ENCODE results near the gene ARSH. TPM values are rescaled to one million over a fixed set of nuclear protein-coding genes. Genes with fewer than 3 reads are reported as not detected.

ARSH gene
- total and polyA plus RNA-seq, 10 of the 15 experiments (the other 5 are each of a cell fraction or from before 2014, with no cell fraction given): 0.12 TPM; not detected in 9

DNA sequence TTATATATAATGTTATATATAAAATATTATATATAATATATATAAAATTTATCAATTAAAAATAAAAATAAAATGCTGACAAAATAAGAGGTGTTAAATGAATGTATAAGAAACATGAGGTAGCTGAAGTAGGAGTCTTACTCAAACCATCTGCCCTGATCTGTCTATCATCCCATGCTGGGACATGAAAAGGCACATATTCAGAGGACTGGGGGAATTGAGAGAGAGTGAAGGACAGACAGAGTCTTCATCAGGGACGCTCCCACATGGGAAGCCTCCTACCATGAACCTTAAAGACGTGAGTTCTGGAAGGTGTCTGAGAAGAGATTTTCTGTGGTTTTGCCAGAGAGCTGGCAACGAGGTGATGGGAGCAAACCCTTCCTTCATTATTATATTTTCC, 30.9 kb downstream of the ARSH start (continued):
- TF ChIP-seq ZBTB33 (IDR thresholded peaks at IDR 0.05) (no peak), NRF1 (conservative IDR thresholded peaks at IDR 0.05; ENCODE audit: low read depth, low read length) (no peak), TARDBP (IDR thresholded peaks at IDR 0.05; ENCODE audit: borderline replicate concordance) (no peak), ATF7 (IDR thresholded peaks at IDR 0.05; ENCODE audit: low read depth) (no peak), TCF12 (IDR thresholded peaks at IDR 0.05; ENCODE audit: low read depth, low read length) (no peak), NFXL1 (IDR thresholded peaks at IDR 0.05; ENCODE audit: borderline replicate concordance) (no peak), NFYB (IDR thresholded peaks at IDR 0.05; ENCODE audit: insufficient read depth, low read depth, low read length) (no peak), TBL1XR1 (IDR thresholded peaks at IDR 0.05; ENCODE audit: low read depth, low read length) (no peak), MXI1 (IDR thresholded peaks at IDR 0.05; ENCODE audit: low read depth, low read length) (no peak)
- TF ChIP-seq, protein P1, sequence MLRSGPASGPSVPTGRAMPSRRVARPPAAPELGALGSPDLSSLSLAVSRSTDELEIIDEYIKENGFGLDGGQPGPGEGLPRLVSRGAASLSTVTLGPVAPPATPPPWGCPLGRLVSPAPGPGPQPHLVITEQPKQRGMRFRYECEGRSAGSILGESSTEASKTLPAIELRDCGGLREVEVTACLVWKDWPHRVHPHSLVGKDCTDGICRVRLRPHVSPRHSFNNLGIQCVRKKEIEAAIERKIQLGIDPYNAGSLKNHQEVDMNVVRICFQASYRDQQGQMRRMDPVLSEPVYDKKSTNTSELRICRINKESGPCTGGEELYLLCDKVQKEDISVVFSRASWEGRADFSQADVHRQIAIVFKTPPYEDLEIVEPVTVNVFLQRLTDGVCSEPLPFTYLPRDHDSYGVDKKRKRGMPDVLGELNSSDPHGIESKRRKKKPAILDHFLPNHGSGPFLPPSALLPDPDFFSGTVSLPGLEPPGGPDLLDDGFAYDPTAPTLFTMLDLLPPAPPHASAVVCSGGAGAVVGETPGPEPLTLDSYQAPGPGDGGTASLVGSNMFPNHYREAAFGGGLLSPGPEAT (IDR thresholded peaks at IDR 0.05; ENCODE audit: low read depth): no peak

- RAD21 ChIA-PET (ENCODE audit: unreplicated experiment): no interaction called here
- BruUV-seq (replicated peaks): no TSS peak
- CTCF ChIA-PET: interaction anchor here (1.6 kb wide), 1 partner anchor 9 kb away, joined by 4 read pairs; no protein-coding TSS in a partner anchor
- FAIRE-seq (no peak), DNase-seq (ENCODE audit: low read depth, low spot score) (no peak), ATAC-seq (no peak)
- no peaks in the 10 kb centered on the region for H3K9me3 ChIP-seq (replicated peaks; ENCODE audit: control insufficient read depth, insufficient read depth, low read length)
- no peak overlapping the region for H3K9ac ChIP-seq (ENCODE audit: control insufficient read depth, insufficient read depth, low read length)
- H3K36me3 ChIP-seq (ENCODE audit: control insufficient read depth in 2 of 2, insufficient read depth in 2 of 2, low read length in 1 of 2): no peaks in the 10 kb centered on the region
- H3K79me2 ChIP-seq (ENCODE audit: control insufficient read depth, insufficient read depth, low read length): no peaks in the 10 kb centered on the region
- POLR2A ChIA-PET: no interaction called here
- in situ Hi-C loops (cut with MboI) (loop anchor here (25.0 kb wide), 1 partner anchor 768 kb away; no protein-coding TSS in a partner anchor), intact Hi-C loops (cut with micrococcal nuclease; ENCODE audit: unreplicated experiment) (no loop called here)
- H2AFZ ChIP-seq (ENCODE audit: control insufficient read depth, low read depth, low read length): no peak overlapping the region
- SMC1A ChIA-PET (ENCODE audit: uncharacterized antibody, unreplicated experiment): interaction anchor here (1.1 kb wide), 1 partner anchor 10 kb away, joined by 4 read pairs; no protein-coding TSS in a partner anchor
- no peak overlapping the region for H3K4me3 ChIP-seq
- H4K20me1 ChIP-seq (ENCODE audit: control insufficient read depth, insufficient read depth): no peaks in the 10 kb centered on the region
- WGBS (ENCODE audit: insufficient coverage, insufficient replicate concordance, low lambda C conversion rate, missing lambda C conversion rate): 20% methylated on average over 3 of the region's 3 CpGs
- no peak overlapping the region for H3K27ac ChIP-seq (ENCODE audit: control insufficient read depth, insufficient read depth)
- H3K27me3 ChIP-seq (replicated peaks in 1 of 2; ENCODE audit: control insufficient read depth in 2 of 2, insufficient read depth in 2 of 2, low read length in 1 of 2): no peaks in the 10 kb centered on the region
- H3K4me2 ChIP-seq (ENCODE audit: control insufficient read depth, insufficient read depth): no peak overlapping the region
- no peaks in the 10 kb centered on the region for H3K4me1 ChIP-seq (ENCODE audit: control insufficient read depth, insufficient read depth, low read length)
- no peak for TF ChIP-seq NFXL1 (IDR thresholded peaks at IDR 0.05; ENCODE audit: borderline replicate concordance)
- TF ChIP-seq, protein P2, sequence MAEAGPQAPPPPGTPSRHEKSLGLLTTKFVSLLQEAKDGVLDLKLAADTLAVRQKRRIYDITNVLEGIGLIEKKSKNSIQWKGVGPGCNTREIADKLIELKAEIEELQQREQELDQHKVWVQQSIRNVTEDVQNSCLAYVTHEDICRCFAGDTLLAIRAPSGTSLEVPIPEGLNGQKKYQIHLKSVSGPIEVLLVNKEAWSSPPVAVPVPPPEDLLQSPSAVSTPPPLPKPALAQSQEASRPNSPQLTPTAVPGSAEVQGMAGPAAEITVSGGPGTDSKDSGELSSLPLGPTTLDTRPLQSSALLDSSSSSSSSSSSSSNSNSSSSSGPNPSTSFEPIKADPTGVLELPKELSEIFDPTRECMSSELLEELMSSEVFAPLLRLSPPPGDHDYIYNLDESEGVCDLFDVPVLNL (IDR thresholded peaks at IDR 0.05; ENCODE audit: low read depth, low read length): no peak
- TF ChIP-seq, protein P3, sequence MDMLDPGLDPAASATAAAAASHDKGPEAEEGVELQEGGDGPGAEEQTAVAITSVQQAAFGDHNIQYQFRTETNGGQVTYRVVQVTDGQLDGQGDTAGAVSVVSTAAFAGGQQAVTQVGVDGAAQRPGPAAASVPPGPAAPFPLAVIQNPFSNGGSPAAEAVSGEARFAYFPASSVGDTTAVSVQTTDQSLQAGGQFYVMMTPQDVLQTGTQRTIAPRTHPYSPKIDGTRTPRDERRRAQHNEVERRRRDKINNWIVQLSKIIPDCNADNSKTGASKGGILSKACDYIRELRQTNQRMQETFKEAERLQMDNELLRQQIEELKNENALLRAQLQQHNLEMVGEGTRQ (IDR thresholded peaks at IDR 0.05; ENCODE audit: borderline replicate concordance, low read depth, low read length): no peak
- TF ChIP-seq ZNF592 (IDR thresholded peaks at IDR 0.05): no peak
- no peak for TF ChIP-seq HDAC2 (IDR thresholded peaks at IDR 0.05)
Measured at GRCh38 chrX:3044196-3044595, 37.9 kb downstream of the ARSH start.
